CD4-positive, alpha-beta T cell treated with Interleukin-15 for 4 hours (primary cell): Measurements from ENCODE around the gene SMARCD2.
A peak's percentile ranks its signal among the peaks of the same experiment; 100 is the strongest.
"Not testable (repeated sequence)": the region's sequence is repeated elsewhere in the genome, so short reads cannot be mapped to it uniquely, and the experiment has no call there.

Source experiments
- DNase-seq: peaks from one replicate; pipeline ENCODE4 v3.0.0-alpha.2; 2020; ENCODE audit warnings: low spot score

The SMARCD2 gene

DNA sequence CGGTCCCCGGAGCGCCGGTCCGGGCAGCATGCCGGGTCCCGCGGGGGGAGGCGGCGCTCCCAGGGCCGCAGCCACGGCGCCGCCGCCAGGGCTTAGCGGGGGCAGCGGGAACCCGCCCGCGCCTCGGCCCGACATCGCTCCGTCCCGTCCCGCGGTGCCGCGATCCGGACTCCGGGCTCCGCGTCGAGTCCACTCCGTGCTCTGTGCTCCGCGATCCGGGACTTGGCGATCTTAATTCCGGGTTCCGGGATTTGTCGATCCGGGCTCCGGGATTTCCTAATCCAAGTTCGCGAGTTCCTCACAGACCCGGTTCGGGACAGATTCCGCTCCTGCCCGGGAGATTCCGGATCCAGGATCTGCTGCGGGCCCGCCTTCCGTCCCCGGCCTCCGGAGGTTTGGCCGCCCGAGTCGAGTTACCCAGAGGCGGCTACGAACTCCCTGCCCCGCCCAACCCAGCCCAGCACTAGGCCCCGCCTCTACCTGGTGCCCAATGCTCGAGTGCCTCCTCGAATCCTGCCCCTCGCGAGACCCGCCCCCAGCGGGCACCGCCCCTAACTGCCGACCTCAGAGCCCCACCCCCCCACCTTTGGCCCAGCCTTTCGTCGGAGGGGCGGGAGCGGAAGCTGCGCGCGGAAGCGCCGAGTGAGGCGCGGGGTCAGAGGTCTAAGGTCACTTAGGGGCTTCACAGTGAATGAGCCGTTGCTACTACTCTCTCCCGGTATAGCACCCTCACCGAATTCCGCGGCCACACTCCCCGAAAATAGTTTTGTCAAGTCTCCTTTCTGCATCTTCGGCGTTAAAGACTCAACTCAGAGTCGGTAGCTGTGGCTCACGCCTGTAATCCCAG, at the start of gene SMARCD2:
Gene SMARCD2 (minus strand): TSS at position 146 of the 847 bp plus-strand sequence. CDS start 11 bp downstream, at position 135.
- peak; percentile 99 for DNase-seq

DNA sequence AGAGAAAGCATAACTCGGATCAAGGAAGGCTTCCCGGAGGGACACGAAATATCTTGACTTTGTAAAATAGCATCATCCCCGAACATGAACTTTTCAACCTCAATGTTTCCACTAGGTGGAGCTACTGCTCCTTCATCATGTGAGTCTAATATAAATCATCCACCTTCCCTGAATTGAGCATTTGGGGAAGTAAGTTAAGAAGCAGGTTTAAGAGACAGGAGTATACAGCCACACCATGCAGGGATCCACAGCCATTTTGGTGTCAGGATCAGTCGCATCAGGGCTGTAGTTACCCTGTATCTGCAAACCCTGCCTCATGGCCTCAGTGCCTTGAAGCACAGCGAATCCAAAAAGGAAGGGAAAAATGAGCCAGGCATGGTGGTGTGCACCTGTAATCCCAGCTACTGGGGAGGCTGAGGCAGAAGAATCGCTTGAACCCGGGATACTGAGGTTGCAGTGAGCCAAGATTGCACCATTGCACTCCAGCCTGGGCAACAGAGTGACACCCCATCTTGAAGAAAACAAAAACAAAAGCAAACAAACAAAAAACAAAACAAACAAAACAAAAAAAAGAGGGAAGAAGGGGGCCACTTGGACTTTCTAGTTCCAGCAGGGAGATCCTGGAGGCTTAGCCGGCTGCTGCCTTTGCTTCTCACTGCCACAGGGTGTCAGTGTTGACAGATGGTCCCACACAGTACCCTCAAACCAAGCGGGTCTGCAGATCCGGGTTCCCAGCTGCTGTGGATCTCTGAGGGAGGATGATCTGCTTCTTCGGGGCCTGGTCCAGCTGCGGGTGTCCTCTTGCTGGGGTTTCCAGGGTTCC, 46.8 kb upstream of the SMARCD2 start:
- peak; percentile 27 for DNase-seq

DNA sequence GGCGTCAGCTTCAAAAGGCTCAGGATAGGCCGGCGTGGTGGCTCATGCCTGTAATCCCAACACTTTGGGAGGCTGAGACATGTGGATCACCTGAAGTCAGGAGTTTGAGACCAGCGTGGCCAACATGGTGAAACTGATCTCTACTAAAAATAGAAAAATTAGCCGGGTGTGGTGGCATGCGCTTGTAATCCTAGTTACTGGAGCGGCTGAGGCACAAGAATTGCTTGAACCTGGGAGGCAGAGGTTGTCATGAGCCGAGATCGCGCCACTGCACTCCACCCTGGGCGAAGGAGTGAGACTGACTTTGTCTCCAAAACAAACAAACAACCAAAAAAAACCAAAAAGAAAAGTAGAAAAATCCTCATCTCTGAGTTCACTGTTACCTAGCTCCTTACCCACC, 42.6 kb upstream of the SMARCD2 start:
- DNase-seq = not testable (repeated sequence)

DNA sequence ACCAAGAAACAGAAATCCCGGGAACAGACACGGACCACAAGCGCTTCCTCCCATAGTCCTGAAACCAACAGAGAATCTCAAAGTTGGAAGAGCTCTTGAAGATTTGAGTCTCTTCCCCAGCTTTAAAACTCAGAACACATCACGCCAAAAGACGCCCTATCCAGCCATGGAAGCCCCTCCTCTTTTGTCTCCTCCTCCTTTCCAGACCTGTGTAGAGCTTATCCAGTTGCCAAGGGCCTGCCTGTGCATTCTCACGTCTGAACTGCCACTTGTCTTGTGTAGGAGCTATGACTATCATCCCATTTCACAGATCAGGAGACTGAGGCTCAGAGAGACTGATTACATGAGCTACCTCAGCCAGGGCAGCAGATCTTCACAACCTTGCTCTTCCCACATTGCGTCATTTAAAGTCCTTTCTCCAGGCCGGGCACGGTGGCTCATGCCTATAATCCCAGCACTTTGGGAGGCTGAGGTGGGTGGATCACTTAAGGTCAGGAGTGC, 40.2 kb upstream of the SMARCD2 start:
- DNase-seq = not testable (repeated sequence)

DNA sequence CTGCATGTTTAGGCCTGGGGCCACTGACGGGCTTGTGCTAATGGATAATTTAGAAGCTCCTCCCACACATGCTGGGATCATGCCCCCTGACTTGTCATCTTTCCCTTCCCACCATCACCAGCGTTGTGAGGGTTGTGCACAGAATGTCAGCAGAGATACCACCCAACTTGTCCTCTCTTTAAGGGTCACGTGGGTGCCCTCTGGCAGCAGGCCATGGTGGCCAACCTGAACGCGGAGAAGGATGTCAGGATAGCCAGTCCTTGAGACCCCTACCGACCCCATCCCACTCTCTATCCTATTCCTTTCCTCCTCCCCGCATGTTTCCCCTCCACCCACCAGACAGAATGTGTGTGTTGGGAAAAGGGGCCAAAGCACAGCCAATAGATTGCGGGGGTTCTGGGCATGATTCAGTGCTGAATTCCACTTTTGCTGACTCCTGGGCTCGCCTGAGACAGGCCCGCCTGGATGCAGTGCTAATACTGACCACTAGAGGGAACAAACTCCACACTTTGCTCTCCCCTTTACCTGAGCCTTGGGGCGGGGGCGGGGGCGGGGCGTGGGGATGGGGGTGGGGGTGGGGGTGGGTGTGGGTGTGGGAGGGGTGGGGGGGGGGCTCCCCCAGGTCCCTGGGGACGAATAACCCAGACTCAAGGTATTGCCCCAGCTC, 39.6 kb upstream of the SMARCD2 start, which contains the start of gene GH2:
Gene GH2 (minus strand): TSS at position 10 of the 667 bp plus-strand sequence. CDS start 143 bp downstream, outside the sequence.
- peak; percentile 68 for DNase-seq

DNA sequence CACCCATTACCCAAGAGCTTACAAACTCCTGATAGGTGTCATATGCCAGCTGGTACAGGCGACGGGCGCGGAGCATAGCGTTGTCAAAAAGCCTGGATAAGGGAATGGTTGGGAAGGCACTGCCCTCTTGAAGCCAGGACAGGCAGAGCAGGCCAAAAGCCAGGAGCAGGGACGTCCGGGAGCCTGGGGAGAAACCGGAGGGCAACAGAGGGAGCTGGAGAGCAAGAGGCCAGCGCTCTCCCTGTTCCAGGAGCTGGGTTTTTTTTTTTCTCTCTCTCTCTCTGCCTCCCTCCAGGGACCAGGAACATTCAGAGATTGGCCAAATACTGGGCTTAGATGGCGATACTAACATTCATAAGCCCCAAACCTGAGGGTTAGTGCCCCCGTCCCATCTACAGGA, 38.9 kb upstream of the SMARCD2 start:
- not testable (repeated sequence) for DNase-seq

DNA sequence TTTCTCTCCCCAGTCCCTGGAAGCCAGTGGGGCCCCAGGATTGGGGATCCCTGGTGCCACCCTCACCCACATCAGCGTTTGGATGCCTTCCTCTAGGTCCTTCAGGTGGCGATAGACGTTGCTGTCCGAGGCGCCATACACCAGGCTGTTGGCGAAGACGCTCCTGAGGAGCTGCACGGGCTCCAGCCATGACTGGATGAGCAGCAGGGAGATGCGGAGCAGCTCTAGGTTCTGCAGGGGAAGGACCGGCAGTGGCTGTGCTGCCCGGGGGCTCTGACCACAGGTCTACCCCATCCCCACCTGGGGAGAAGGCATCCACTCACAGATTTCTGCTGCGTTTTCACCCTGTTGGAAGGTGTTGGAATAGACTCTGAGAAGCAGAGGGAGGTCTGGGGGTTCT, 38.2 kb upstream of the SMARCD2 start:
- DNase-seq = no peak

DNA sequence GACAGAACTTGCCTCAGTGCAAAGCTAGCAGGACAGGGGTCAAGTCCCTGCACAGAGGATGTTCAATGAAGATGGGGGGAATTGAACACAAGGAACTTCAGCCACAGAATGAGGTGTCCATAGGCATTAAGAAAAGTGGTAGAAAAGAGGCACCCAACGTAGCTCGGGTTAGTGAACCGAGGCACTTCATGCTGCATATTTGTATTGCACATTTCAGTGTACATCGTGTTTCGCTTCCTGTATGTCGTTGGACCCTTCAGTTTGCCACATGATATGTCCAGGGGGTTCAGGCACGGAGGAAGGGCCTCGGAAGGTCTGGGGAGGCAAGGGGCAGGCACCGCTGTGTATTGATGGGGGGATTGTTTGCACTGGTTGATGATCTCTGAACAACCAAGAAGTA, 35.9 kb upstream of the SMARCD2 start:
- not testable (repeated sequence) for DNase-seq

DNA sequence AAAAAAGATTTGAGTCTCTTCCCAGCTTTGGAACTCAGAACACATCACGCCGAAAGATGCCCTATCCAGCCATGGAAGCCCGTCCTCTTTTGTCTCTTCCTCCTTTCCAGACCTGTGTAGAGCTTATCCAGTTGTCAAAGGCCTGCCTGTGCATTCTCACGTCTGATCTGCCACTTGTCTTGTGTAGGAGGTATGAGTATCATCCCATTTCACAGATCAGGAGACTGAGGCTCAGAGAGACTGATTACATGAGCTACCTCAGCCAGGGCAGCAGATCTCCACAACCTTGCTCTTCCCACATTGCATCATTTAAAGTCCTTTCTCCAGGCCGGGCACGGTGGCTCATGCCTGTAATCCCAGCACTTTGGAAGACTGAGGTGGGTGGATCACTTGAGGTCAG, 32.2 kb upstream of the SMARCD2 start:
- DNase-seq = not testable (repeated sequence)

DNA sequence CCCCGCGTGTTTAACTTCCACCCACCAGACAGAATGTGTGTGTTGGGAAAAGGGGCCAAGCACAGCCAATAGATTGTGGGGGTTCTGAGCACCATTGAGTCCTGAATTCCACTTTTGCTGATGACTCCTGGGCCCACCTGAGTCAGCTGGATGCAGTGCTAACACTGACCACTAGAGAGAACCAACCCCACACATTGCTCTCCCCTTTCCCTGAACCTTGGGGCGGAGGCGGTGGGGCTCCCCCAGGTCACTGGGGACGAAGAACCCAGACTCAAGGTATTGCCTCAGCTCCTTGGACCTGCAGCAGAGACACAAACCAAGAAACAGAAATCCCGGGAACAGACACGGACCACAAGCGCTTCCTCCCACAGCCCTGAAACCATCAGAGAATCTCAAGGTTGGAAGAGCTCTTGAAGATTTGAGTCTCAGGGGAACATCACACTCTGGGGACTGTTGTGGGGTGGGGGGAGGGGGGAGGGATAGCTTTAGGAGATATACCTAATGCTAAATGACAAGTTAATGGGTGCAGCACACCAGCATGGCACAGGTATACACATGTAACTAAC, 31.7 kb upstream of the SMARCD2 start:
- DNase-seq = not testable (repeated sequence)

DNA sequence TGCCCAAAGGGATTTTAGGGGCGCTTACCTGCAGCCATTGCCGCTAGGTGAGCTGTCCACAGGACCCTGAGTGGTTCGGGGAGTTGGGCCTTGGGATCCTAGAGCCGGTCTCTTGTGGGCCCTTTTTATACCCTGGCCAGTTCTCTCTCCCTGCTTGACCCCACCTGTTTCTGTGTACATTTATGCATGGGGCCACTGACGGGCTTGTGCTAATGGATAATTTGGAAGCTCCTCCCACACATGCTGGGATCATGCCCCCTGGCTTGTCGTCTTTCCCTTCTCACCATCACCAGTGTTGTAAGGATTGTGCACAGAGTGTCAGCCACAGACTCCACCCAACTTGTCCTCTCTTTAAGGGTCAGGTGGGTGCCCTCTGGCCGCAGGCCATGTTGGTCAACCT, 31.1 kb upstream of the SMARCD2 start, which contains the start of gene CSH2:
Gene CSH2 (minus strand): TSS at position 101 of the 400 bp plus-strand sequence. CDS start 63 bp downstream, at position 38.
- DNase-seq = not testable (repeated sequence)

DNA sequence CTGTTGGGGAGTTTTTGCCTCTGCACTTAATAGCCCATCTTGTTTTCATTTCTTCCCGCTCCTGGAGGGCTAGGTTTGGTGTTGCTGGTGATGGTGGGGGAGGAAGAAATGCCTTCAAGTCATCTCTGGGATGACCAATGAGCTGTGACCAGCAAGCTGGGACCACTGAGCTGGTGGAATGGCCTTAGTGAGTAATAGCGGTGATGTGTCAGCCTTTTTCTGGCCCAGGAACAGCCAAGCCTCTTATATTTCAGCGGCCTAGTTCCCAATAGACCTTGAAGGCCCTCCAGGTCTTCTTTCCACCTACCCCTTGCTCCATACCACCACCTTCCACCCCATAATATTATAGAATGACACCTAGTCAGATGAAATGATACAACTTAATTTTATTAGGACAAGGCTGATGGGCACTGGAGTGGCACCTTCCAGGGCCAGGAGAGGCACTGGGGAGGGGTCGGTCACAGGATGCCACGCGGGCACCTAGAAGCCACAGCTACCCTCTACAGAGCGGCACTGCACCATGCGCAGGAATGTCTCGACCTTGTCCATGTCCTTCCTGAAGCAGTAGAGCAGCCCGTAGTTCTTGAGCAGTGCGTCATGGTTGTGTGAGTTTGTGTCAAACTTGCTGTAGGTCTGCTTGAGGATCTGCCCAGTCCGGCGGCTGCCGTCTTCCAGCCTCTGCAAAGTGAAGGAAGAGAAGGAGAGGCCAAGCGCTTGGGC, 29.3 kb upstream of the SMARCD2 start:
- DNase-seq = not testable (repeated sequence)

DNA sequence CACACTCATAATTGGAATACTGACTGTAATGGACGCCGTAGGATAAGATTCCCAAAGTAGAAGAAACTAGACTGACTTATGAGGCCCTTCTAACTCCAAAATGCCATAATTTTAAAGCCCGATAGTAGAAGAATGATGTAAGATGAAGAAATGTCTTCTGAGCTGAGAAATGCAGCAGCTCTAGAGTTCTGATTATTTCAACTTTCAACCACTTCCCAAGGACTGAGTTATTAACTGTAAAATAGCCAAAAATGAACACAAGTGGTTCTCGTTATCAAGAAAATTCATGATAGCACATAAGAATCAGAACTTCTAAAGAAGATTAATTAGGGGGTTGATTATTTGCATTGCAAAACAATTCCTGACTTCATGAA, 27.8 kb upstream of the SMARCD2 start:
- not testable (repeated sequence) for DNase-seq

DNA sequence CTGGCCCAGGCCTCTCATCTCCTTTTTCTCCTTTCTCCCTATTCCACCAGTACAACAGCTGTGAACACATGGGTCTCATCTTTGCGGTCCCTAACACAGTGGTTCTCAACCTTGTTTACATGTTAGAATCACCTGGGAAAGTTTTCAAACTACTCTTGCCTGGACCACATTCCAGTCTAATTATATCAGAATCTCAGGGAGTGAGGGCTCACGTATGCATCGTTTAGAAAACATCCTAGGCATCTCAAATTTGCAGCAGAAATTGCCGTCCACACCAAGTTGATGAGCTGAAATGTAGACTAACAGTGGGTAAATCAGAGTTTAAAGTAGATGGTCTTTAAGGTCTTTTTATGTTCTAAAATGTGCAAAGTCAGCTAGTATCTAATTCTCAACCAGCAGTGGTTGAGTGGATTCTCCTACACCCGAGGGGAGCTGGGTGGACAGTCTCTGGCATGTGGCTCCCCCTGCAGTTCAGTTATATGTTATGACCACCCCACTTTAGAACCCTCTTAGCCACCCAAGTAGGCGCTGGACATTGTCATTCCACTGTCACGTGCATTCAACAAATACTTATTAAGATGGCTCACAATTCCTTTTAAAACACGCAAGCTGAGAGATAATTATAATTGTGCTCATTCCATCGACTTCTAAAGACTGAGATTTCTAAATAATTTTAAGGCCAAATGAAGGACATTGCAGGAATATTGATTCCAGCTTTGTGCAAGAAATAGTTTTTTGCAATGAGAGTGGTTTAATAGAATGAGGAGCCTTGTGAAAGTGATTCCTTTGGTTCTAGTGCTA, 27.2 kb upstream of the SMARCD2 start:
- DNase-seq = not testable (repeated sequence)

DNA sequence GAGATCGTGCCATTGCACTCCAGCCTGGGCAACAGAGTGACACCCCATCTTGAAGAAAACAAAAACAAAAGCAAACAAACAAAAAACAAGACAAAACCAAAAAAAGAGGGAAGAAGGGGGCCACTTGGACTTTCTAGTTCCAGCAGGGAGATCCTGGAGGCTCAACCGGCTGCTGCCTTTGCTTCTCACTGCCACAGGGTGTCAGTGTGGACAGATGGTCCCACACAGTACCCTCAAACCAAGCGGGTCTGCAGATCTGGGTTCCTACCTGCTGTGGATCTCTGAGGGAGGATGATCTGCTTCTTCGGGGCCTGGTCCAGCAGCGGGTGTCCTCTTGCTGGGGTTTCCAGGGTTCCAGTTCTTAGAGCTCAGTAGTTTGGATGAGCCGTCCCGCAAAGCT, 24.1 kb upstream of the SMARCD2 start:
- DNase-seq = not testable (repeated sequence)

DNA sequence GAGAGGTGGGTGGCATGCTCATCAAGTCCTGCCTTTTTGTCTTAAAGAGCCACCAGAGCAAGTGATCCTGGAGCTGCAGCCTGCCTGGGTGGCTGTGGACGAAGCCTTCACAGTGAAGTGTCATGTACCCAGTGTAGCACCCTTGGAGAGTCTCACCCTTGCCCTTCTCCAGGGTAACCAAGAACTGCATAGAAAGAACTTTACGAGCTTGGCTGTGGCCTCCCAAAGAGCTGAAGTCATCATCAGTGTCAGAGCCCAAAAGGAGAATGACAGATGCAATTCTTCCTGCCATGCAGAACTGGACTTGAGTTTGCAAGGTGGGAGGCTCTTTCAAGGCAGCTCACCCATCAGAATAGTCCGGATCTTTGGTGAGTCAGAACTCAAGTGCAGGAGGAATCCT, 16.8 kb upstream of the SMARCD2 start:
- no peak for DNase-seq

DNA sequence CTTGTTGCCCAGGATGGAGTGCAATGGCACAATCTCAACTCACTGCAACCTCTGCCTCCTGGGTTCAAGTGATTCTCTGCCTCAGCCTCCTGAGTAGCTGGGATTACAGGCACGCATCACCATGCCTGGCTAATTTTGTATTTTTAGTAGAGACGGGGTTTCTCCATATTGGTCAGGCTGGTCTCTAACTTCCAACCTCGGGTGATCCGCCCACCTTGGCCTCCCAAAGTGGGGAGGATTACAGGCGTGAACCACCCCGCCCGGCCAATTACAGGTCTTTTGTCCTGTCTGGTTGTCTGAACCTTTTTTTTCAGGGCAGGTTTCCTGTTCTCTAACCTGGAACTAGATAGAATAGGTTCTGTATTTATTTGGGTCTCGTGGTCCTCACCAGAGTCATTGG, 13.9 kb upstream of the SMARCD2 start:
- not testable (repeated sequence) for DNase-seq

DNA sequence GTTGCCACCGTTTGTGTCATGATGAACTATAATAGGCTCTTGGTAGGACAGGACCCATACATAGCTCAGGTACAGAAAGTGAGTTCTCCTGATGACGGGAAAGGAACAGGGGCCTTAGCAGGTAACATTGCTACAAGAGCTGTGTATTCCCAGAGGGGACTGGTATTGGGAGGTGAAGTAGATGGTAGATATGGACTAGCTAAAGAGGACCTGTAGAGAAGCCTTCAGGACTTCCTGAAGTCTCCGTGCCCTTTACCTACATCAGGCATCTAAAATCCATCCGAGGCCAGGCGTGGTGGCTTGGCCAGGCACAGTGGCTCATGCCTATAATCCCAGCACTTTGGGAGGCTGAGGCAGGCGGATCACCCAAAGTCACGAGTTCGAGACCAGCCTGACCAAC, 12.7 kb upstream of the SMARCD2 start:
- DNase-seq = no peak

DNA sequence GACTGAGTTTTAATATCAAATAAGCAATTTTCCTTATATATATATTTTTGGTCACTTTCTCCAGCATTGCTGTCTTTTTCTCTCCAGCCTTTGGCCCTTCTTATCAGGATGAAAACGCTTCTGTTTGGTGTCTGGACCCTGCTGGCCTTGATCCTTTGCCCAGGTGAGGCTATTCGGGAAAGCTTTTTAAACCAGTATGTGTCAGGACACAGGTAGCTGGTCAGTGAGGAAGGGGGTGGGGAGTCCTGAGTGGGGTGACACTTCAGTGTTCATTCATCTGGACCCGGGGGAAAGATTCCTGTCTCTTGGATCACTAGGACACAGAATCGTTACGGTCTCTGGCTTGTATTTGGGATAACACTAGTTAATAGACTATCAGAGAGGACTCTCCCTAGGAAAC, 12.2 kb upstream of the SMARCD2 start:
- no peak for DNase-seq

DNA sequence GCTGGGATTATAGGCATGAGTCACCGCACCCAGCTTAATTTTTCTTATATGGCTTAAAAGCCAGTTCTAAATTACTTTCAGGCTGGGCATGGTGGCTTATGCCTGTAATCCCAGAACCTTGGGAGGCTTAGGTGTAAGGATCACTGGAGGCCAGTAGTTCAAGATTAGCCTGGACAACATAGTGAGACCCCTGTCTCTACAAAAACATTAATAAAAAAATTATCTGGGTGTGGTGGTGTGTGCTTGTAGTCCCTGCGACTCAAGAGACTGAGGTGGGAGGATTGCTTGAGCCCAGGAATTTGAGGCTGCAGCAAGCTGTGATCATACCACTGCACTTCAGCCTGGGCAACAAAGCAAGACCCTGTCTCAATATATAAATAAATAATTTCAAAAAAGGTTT, 10.8 kb upstream of the SMARCD2 start:
- no peak for DNase-seq
